ENCODE data around the gene TRIM26.
"Not testable (repeated sequence)": the region's sequence is repeated elsewhere in the genome, so short reads cannot be mapped to it uniquely, and the experiment has no call there.

The TRIM26 gene

DNA sequence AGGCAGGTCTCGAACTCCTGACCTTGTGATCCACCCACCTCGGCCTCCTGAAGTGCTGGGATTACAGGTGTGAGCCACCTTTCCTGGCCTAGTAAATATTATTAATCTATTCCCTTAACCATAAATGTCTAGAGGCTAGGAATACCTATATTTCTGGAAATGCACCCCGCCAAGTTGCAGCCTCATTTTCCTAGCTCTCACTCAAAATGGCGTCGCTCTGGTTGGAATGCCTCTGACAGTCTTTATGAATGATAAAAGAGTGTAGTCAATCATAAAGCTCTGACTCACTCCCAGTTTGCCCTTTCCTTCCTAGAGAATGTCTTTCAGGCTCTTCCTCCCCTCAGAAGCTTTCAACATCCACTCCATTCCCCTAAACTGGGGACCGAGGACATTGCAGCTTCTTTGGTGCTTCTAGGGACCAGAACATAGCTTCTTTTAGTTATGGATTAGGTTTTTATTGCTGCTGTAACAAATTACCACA, 14.1 kb upstream of the TRIM26 start:
- TF ChIP-seq BACH2 (CRISPR knock-in tag; IDR thresholded peaks at IDR 0.05; ENCODE audit: borderline replicate concordance): no peak
- no peak for TF ChIP-seq ZNF70 (CRISPR knock-in tag; IDR thresholded peaks at IDR 0.05)
- TF ChIP-seq SNAI2 (CRISPR knock-in tag; IDR thresholded peaks at IDR 0.05): no peak
- no peak for TF ChIP-seq CREB5 (CRISPR knock-in tag; IDR thresholded peaks at IDR 0.05; ENCODE audit: low read depth)
- TF ChIP-seq ARNTL (CRISPR knock-in tag; IDR thresholded peaks at IDR 0.05; ENCODE audit: borderline replicate concordance, low read depth): no peak
- TF ChIP-seq, protein P1, sequence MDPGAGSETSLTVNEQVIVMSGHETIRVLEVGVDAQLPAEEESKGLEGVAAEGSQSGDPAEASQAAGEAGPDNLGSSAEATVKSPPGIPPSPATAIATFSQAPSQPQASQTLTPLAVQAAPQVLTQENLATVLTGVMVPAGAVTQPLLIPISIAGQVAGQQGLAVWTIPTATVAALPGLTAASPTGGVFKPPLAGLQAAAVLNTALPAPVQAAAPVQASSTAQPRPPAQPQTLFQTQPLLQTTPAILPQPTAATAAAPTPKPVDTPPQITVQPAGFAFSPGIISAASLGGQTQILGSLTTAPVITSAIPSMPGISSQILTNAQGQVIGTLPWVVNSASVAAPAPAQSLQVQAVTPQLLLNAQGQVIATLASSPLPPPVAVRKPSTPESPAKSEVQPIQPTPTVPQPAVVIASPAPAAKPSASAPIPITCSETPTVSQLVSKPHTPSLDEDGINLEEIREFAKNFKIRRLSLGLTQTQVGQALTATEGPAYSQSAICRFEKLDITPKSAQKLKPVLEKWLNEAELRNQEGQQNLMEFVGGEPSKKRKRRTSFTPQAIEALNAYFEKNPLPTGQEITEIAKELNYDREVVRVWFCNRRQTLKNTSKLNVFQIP (CRISPR knock-in tag; IDR thresholded peaks at IDR 0.05; ENCODE audit: borderline replicate concordance, low read depth): no peak
- no peak for TF ChIP-seq ZFP3 (CRISPR knock-in tag; IDR thresholded peaks at IDR 0.05)
- TF ChIP-seq OSR1 (CRISPR knock-in tag; IDR thresholded peaks at IDR 0.05): no peak
- TF ChIP-seq TOX (CRISPR knock-in tag; IDR thresholded peaks at IDR 0.05; ENCODE audit: borderline replicate concordance): no peak
- TF ChIP-seq TCF4 (CRISPR knock-in tag; IDR thresholded peaks at IDR 0.05; ENCODE audit: borderline replicate concordance): no peak
- TF ChIP-seq GLIS3 (CRISPR knock-in tag; IDR thresholded peaks at IDR 0.05): no peak
- no peak for TF ChIP-seq ZNF565 (CRISPR knock-in tag; conservative IDR thresholded peaks at IDR 0.05; ENCODE audit: low read depth)
- TF ChIP-seq, protein P2, sequence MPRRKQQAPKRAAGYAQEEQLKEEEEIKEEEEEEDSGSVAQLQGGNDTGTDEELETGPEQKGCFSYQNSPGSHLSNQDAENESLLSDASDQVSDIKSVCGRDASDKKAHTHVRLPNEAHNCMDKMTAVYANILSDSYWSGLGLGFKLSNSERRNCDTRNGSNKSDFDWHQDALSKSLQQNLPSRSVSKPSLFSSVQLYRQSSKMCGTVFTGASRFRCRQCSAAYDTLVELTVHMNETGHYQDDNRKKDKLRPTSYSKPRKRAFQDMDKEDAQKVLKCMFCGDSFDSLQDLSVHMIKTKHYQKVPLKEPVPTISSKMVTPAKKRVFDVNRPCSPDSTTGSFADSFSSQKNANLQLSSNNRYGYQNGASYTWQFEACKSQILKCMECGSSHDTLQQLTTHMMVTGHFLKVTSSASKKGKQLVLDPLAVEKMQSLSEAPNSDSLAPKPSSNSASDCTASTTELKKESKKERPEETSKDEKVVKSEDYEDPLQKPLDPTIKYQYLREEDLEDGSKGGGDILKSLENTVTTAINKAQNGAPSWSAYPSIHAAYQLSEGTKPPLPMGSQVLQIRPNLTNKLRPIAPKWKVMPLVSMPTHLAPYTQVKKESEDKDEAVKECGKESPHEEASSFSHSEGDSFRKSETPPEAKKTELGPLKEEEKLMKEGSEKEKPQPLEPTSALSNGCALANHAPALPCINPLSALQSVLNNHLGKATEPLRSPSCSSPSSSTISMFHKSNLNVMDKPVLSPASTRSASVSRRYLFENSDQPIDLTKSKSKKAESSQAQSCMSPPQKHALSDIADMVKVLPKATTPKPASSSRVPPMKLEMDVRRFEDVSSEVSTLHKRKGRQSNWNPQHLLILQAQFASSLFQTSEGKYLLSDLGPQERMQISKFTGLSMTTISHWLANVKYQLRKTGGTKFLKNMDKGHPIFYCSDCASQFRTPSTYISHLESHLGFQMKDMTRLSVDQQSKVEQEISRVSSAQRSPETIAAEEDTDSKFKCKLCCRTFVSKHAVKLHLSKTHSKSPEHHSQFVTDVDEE (CRISPR knock-in tag; IDR thresholded peaks at IDR 0.05): no peak
- no peak for TF ChIP-seq CSRNP3 (CRISPR knock-in tag; IDR thresholded peaks at IDR 0.05)
- TF ChIP-seq CSDC2 (CRISPR knock-in tag; IDR thresholded peaks at IDR 0.05): no peak
- no peak for ATAC-seq

GRCh38 chr6:30223339-30223738, 10.1 kb upstream of the TRIM26 start:
- TF ChIP-seq TCF4 (CRISPR knock-in tag; IDR thresholded peaks at IDR 0.05; ENCODE audit: borderline replicate concordance) (no peak), ESRRG (CRISPR knock-in tag; IDR thresholded peaks at IDR 0.05) (no peak), ZC3H10 (CRISPR knock-in tag; IDR thresholded peaks at IDR 0.05) (no peak), RARB (CRISPR knock-in tag; IDR thresholded peaks at IDR 0.05) (no peak), CSDC2 (CRISPR knock-in tag; IDR thresholded peaks at IDR 0.05) (no peak), OSR1 (CRISPR knock-in tag; IDR thresholded peaks at IDR 0.05) (no peak), PPARA (CRISPR knock-in tag; IDR thresholded peaks at IDR 0.05; ENCODE audit: borderline replicate concordance) (no peak), PATZ1 (CRISPR knock-in tag; IDR thresholded peaks at IDR 0.05; ENCODE audit: borderline replicate concordance) (no peak)
- TF ChIP-seq, protein P1 (CRISPR knock-in tag; IDR thresholded peaks at IDR 0.05; ENCODE audit: borderline replicate concordance, low read depth): no peak
- no peak for ATAC-seq

- not testable (repeated sequence) for ATAC-seq
Measured at GRCh38 chr6:30221956-30222355, 8.8 kb upstream of the TRIM26 start.

GRCh38 chr6:30221395-30221794, 8.2 kb upstream of the TRIM26 start:
- ATAC-seq: not testable (repeated sequence)
